ENCODE measurements around the gene CPNE6. TPM values are rescaled to one million over a fixed set of nuclear protein-coding genes. Genes with fewer than 3 reads are reported as not detected.

The CPNE6 gene
- total and polyA plus RNA-seq, 12 donors = 0.07 to 1.4 (median 0.22) TPM; not detected in 7

DNA sequence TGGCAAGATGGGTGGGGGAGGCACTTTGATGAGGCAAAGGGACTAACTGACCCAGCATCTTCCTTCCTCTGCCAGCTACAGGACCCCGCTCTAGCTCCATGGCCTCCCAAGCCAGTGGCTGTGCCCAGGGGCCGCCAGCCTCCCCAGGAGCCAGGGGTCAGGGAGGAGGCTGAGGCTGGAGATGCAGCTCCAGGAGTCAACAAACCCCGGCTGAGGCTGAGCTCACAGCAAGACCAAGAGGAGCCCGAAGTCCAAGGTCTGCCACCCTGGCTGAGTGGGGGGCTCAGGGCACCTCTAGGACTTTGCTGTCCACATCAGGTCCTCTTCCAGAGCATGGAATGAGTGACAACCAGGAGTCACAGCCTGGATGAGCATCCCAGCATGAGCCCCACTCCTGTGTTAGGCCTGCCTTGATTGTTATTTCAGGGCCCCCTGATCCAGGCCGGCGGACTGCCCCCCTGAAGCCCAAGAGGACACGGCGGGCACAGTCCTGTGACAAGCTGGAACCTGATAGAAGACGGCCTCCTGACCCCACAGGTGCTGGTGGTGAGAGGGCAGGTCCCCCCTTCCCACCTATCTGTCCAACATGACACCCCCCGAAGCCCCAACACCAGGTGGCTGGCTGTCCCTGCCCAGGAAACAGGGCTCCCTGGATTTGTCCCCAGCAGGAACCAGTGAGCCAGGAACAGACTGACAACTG is 2.5 kb upstream of the CPNE6 start:
- 85 to 100% (median 87%) methylated on average over 3 to 10 of the region's 10 CpGs for WGBS, 4 donors
- Histone ChIP-seq H3K4me1 (replicated peaks in 1 of 2) (no peaks in the 10 kb centered on the region), H3K27me3 (no peaks in the 10 kb centered on the region), H3K36me3 (replicated peaks in 1 of 2) (no peaks in the 10 kb centered on the region), H3K4me3 (no peak overlapping the region), H3K9me3 (replicated peaks in 1 of 3) (no peaks in the 10 kb centered on the region), H3K27ac (no peak overlapping the region)
- no peak for DNase-seq
- no peak for TF ChIP-seq POLR2A (IDR thresholded peaks at IDR 0.05)
- TF ChIP-seq, protein P1, sequence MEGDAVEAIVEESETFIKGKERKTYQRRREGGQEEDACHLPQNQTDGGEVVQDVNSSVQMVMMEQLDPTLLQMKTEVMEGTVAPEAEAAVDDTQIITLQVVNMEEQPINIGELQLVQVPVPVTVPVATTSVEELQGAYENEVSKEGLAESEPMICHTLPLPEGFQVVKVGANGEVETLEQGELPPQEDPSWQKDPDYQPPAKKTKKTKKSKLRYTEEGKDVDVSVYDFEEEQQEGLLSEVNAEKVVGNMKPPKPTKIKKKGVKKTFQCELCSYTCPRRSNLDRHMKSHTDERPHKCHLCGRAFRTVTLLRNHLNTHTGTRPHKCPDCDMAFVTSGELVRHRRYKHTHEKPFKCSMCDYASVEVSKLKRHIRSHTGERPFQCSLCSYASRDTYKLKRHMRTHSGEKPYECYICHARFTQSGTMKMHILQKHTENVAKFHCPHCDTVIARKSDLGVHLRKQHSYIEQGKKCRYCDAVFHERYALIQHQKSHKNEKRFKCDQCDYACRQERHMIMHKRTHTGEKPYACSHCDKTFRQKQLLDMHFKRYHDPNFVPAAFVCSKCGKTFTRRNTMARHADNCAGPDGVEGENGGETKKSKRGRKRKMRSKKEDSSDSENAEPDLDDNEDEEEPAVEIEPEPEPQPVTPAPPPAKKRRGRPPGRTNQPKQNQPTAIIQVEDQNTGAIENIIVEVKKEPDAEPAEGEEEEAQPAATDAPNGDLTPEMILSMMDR (IDR thresholded peaks at IDR 0.05) = no peak
- intact Hi-C loops (cut with DNase I) = loop anchor here in 1 of 2 donors (10.0 kb wide), 1 partner anchor 86 kb away; no protein-coding TSS in a partner anchor

DNA sequence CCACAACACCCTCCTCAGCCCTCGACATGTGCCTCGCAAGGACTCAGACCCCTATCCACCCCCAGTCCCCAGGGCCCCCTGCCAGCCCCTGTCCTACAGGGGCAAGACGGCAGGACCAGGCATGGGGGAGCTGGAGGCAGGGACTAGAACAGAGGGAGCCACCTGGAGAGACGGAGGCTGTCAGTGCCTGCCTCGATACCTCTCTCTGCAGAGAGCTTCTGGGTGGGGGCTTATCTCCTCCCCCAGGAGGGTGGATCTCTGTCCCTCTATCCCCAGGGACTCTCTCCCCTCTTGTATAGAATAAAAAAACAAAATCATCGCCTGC is 2.0 kb upstream of the CPNE6 start:
- Histone ChIP-seq H3K27me3 (no peaks in the 10 kb centered on the region), H3K9me3 (replicated peaks in 1 of 3) (no peaks in the 10 kb centered on the region), H3K4me1 (replicated peaks in 1 of 2) (no peaks in the 10 kb centered on the region), H3K27ac (no peak overlapping the region), H3K4me3 (no peak overlapping the region), H3K36me3 (replicated peaks in 1 of 2) (no peaks in the 10 kb centered on the region)
- 79 to 91% (median 87%) methylated on average over 6 of the region's 6 CpGs for WGBS, 4 donors
- no peak for DNase-seq
- intact Hi-C loops (cut with DNase I) = loop anchor here in 1 of 2 donors (10.0 kb wide), 1 partner anchor 85 kb away; no protein-coding TSS in a partner anchor
- no peak for TF ChIP-seq POLR2A (IDR thresholded peaks at IDR 0.05)
- TF ChIP-seq, protein P1 (IDR thresholded peaks at IDR 0.05) = no peak

DNA sequence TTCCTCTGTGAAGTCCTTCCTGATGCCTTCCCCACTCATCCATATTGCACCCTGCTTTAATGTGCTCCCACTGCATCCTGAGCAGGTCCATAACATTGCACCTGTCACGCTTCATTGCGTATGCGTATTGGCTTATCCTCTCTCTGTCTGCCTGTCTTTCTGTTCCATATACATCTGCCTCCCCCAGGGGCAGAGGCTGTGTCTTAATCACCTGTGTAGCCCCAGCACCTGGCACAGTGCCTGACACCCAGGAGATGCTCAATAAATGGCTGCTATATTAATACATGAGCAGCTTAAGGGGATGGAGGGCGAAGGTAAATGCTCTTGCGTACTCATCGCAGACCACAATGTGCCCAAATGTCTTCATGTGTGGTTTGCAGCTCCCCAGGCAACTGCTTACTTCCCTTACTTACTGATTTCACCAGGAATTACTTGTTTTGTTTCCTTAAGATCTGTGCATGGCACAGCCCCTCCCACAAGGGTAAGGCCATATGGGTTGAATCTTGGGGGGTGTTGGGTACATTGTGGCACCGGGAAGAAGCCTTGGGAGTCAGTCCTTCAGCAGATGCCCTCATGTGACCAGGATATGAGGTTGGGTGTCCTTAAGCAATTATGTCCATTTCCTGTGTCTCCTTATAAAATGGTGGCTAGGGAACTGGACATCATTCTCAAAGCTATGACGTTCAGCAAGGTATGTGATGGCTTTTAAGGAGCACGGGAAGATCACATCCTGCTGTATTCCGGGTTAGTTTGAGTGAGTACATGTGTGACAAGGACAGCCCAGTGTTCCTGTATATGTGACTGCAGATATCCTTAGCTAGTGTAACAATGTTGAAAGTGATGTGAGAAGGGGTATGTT is 848 bp upstream of the CPNE6 start:
- WGBS, 4 donors = 75 to 83% (median 80%) methylated on average over 10 of the region's 10 CpGs
- Histone ChIP-seq H3K4me3 (no peak overlapping the region), H3K27ac (no peak overlapping the region), H3K27me3 (no peaks in the 10 kb centered on the region), H3K9me3 (replicated peaks in 1 of 3) (no peaks in the 10 kb centered on the region), H3K4me1 (replicated peaks in 1 of 2) (no peaks in the 10 kb centered on the region), H3K36me3 (replicated peaks in 1 of 2) (no peaks in the 10 kb centered on the region)
- TF ChIP-seq POLR2A (IDR thresholded peaks at IDR 0.05) = no peak
- TF ChIP-seq, protein P1 (IDR thresholded peaks at IDR 0.05) = no peak
- no peak for DNase-seq
- intact Hi-C loops (cut with DNase I) = no loop called here

DNA sequence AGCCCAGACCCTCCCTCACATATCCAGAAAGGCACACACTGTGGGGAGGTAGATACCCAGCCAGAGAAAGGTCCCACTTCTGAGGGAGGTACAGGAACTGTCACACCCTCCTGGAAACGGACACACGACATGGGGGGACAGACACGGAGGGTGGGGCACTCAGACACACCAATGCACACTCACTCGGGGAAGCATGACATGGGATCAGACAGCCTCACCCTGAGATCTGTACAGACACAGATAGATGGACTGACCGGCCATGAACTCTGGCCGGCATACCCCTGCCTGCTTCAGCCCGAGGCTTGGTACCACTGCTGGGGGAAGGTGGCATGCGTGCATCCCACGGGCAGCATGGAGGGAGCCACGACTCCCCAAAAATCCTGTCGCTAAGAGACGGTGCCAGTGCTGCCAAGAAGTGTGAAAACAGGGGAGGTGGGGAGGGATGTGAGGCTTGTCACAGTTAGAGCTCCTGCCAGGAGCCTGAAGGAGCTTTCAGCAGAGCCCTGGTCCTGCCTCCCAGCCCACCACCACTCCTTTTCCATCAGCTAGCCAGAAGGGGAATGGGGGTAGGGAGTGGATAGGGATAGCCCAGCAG is 571 bp downstream of the CPNE6 start:
- H3K9me3 ChIP-seq (replicated peaks in 1 of 3) = no peaks in the 10 kb centered on the region
- H3K4me1 ChIP-seq (replicated peaks in 1 of 2) = no peaks in the 10 kb centered on the region
- DNase-seq = no peak
- intact Hi-C loops (cut with DNase I) = no loop called here
- H3K4me3 ChIP-seq = no peak overlapping the region
- no peaks in the 10 kb centered on the region for H3K36me3 ChIP-seq (replicated peaks in 1 of 2)
- H3K27me3 ChIP-seq = no peaks in the 10 kb centered on the region
- 50 to 60% (median 53%) methylated on average over 4 to 12 of the region's 12 CpGs for WGBS, 4 donors
- no peak overlapping the region for H3K27ac ChIP-seq
- TF ChIP-seq, protein P1 (IDR thresholded peaks at IDR 0.05) = no peak
- TF ChIP-seq POLR2A (IDR thresholded peaks at IDR 0.05) = no peak
